ENCODE results near the gene POR.

Gene POR

GRCh38 chr7:75981203-75981452 lies 66.2 kb downstream of the POR start:
- no peak for TF ChIP-seq CTCF (IDR thresholded peaks at IDR 0.05; ENCODE audit: low read length, missing control alignments)
- DNase-seq (ENCODE audit: low read depth), result no peak
- H3K4me3 ChIP-seq (replicated peaks; ENCODE audit: low read depth, low read length), result no peak overlapping the region

GRCh38 chr7:75981453-75982305 lies 66.7 kb downstream of the POR start:
- TF ChIP-seq CTCF (IDR thresholded peaks at IDR 0.05; ENCODE audit: low read length, missing control alignments), result no peak
- no peak overlapping the region for H3K4me3 ChIP-seq (replicated peaks; ENCODE audit: low read depth, low read length)
- no peak for DNase-seq (ENCODE audit: low read depth)

- no peak for TF ChIP-seq CTCF (IDR thresholded peaks at IDR 0.05; ENCODE audit: low read length, missing control alignments)
- no peak overlapping the region for H3K4me3 ChIP-seq (replicated peaks; ENCODE audit: low read depth, low read length)
- no peak for DNase-seq (ENCODE audit: low read depth)
These were observed 67.5 kb downstream of the POR start for GRCh38 chr7:75982306-75983064.

GRCh38 chr7:75983471-75984129 lies 68.6 kb downstream of the POR start:
- DNase-seq (ENCODE audit: low read depth), result no peak
- H3K4me3 ChIP-seq (replicated peaks; ENCODE audit: low read depth, low read length), result no peak overlapping the region
- TF ChIP-seq CTCF (IDR thresholded peaks at IDR 0.05; ENCODE audit: low read length, missing control alignments), result no peak

GRCh38 chr7:75984130-75985008 lies 69.4 kb downstream of the POR start:
- DNase-seq (ENCODE audit: low read depth), result no peak
- no peak overlapping the region for H3K4me3 ChIP-seq (replicated peaks; ENCODE audit: low read depth, low read length)
- TF ChIP-seq CTCF (IDR thresholded peaks at IDR 0.05; ENCODE audit: low read length, missing control alignments), result no peak

GRCh38 chr7:75985009-75985517 lies 70.1 kb downstream of the POR start:
- no peak for DNase-seq (ENCODE audit: low read depth)
- TF ChIP-seq CTCF (IDR thresholded peaks at IDR 0.05; ENCODE audit: low read length, missing control alignments), result no peak

More at GRCh38 chr7:75985009-75985517, 70.1 kb downstream of the POR start:
- no peak overlapping the region for H3K4me3 ChIP-seq (replicated peaks; ENCODE audit: low read depth, low read length)

All from fibroblast of pulmonary artery (primary cell).